ENCODE results near the gene MAMDC2.

DNA sequence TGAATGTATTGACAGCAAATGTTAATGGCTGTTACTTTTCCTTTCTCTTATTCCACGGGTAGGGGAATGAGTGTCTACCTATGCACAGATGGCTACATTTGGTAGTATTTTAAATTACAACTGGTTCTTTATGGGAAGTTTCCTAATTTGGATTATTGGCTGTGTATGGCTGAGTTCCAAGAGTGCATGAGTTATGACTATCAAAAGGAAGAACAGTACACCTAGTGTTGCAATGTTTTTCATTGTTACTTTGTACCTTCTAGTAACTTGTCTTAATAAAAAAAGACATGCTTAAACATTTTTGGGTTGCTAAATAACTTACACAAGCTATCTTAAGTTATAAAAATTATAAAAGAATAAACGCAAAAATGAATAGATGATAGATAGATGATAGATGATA, 35.8 kb upstream of the MAMDC2 start:
- TF ChIP-seq, protein P1, sequence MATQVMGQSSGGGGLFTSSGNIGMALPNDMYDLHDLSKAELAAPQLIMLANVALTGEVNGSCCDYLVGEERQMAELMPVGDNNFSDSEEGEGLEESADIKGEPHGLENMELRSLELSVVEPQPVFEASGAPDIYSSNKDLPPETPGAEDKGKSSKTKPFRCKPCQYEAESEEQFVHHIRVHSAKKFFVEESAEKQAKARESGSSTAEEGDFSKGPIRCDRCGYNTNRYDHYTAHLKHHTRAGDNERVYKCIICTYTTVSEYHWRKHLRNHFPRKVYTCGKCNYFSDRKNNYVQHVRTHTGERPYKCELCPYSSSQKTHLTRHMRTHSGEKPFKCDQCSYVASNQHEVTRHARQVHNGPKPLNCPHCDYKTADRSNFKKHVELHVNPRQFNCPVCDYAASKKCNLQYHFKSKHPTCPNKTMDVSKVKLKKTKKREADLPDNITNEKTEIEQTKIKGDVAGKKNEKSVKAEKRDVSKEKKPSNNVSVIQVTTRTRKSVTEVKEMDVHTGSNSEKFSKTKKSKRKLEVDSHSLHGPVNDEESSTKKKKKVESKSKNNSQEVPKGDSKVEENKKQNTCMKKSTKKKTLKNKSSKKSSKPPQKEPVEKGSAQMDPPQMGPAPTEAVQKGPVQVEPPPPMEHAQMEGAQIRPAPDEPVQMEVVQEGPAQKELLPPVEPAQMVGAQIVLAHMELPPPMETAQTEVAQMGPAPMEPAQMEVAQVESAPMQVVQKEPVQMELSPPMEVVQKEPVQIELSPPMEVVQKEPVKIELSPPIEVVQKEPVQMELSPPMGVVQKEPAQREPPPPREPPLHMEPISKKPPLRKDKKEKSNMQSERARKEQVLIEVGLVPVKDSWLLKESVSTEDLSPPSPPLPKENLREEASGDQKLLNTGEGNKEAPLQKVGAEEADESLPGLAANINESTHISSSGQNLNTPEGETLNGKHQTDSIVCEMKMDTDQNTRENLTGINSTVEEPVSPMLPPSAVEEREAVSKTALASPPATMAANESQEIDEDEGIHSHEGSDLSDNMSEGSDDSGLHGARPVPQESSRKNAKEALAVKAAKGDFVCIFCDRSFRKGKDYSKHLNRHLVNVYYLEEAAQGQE (IDR thresholded peaks at IDR 0.05; ENCODE audit: insufficient read depth in 1 of 2, low read depth in 2 of 2, low read length in 2 of 2), result no peak
- TF ChIP-seq POLR2AphosphoS5 (IDR thresholded peaks at IDR 0.05; ENCODE audit: low read depth, low read length), result no peak

Data from PFSK-1 (cell line).